ENCODE measurements around the gene PPIL3. TPM values are rescaled to one million over a fixed set of nuclear protein-coding genes. Genes with fewer than 3 reads are reported as not detected.

PPIL3 gene
- total RNA-seq, 4 donors from 2014 or later = 6.9 to 16.3 (median 13.4) TPM

Small RNAs within 50 kb of the gene (small RNA-seq; reads per million reads assigned to genes)
- gene RF00019 (0 reads per million in 3 donors), gene RNA5SP115 (0 to 0.08 (median 0) reads per million in 3 donors), gene RNU6-312P (0 reads per million in 3 donors), gene RNU6-31P (0 to 0.50 (median 0) reads per million in 3 donors), gene RNU6-762P (0 reads per million in 3 donors)

Other genes with a start within 250 kb of the PPIL3 start
- 100 to 1,000 TPM; 262 to 444 (median 376) TPM for gene BZW1, start 77.2 kb downstream of the PPIL3 start, total RNA-seq
- gene CLK1, start 24.4 kb downstream of the PPIL3 start, total RNA-seq = 100 to 1,000 TPM in 3 of 4 donors, 10 to 100 TPM in 1; 94.3 to 177 (median 108) TPM
- gene NIF3L1, start 294 bp upstream of the PPIL3 start, total RNA-seq = 10 to 100 TPM; 11.8 to 21.1 (median 15.5) TPM
- gene ORC2, start 74.6 kb upstream of the PPIL3 start, total RNA-seq = 10 to 100 TPM in 2 of 4 donors, 1 to 10 TPM in 2; 9.4 to 15.0 (median 10.8) TPM
- 10 to 100 TPM in 3 of 4 donors, 1 to 10 TPM in 1; 9.1 to 15.4 (median 10.8) TPM for gene HYCC2, start 182.6 kb upstream of the PPIL3 start, total RNA-seq
- gene NDUFB3, start 182.9 kb upstream of the PPIL3 start, total RNA-seq = 100 to 1,000 TPM in 1 of 4 donors, 10 to 100 TPM in 3; 36.0 to 100 (median 47.6) TPM
- 100 to 1,000 TPM; 137 to 236 (median 202) TPM for gene CFLAR, start 227.1 kb upstream of the PPIL3 start, total RNA-seq

All from esophagus muscularis mucosa (tissue), 4 donors.